Common myeloid progenitor, CD34-positive (primary cell): ENCODE measurements around the gene ATP11A.

Experiments used
- CTCF ChIA-PET: fragments of 350-600 bp; sonication (Branson Sonifier 250); formaldehyde crosslinking; loops from one replicate; lab custom pipeline; 2021; ENCODE audit warnings: antibody characterized with exemption; lab: Charles Lee
- POLR2A ChIA-PET: fragments of 350-600 bp; sonication (Branson Sonifier 250); formaldehyde crosslinking; loops from one replicate; lab custom pipeline; 2021; ENCODE audit warnings: antibody characterized with exemption; lab: Charles Lee
- DNase-seq, 3 donors: peaks; one replicate each; pipeline versions ENCODE4 v3.0.0 to v3.0.0-alpha.2; 2013
- H3K27ac ChIP-seq, 2 experiments: 1 replicate in 1 of 2; 2 replicates in 1 of 2; pipeline ENCODE4 v1.7.0; 2013; ENCODE audit warnings: inconsistent platforms in 2 of 2, low read length in 2 of 2, mild to moderate bottlenecking in 2 of 2, low read depth in 1 of 2, moderate library complexity in 1 of 2; ENCODE audit not compliant: severe bottlenecking in 2 of 2, insufficient read depth in 1 of 2, poor library complexity in 1 of 2
- H3K27me3 ChIP-seq, 5 experiments: replicated peaks in 2 of 5; 1 replicate in 3 of 5; 2 replicates in 2 of 5; pipeline versions ENCODE4 v1.6.1 to v1.7.0; 2013; ENCODE audit warnings: low read length in 4 of 5, mild to moderate bottlenecking in 2 of 5, moderate library complexity in 2 of 5, inconsistent platforms in 1 of 5; ENCODE audit not compliant: insufficient read depth in 5 of 5, control insufficient read depth in 4 of 5
- H3K36me3 ChIP-seq, 4 experiments: 1 replicate in 2 of 4; 2 replicates in 2 of 4; pipeline versions ENCODE4 v1.6.1 to v1.7.0; 2013; ENCODE audit warnings: low read length in 3 of 4, control low read depth in 1 of 4, mild to moderate bottlenecking in 1 of 4; ENCODE audit not compliant: control insufficient read depth in 4 of 4, insufficient read depth in 4 of 4
- H3K4me1 ChIP-seq, 4 experiments: 1 replicate in 3 of 4; 2 replicates in 1 of 4; pipeline versions ENCODE4 v1.6.1 to v1.7.1; 2013; ENCODE audit warnings: low read length in 3 of 4, mild to moderate bottlenecking in 3 of 4, control low read depth in 1 of 4, inconsistent platforms in 1 of 4, moderate library complexity in 1 of 4; ENCODE audit not compliant: control insufficient read depth in 4 of 4, insufficient read depth in 4 of 4; ENCODE audit errors: control extremely low read depth in 1 of 4
- H3K4me3 ChIP-seq, 7 experiments: 1 replicate in 4 of 7; 2 replicates in 3 of 7; pipeline versions ENCODE4 v1.5.1 to v1.7.0; 2013; ENCODE audit warnings: mild to moderate bottlenecking in 7 of 7, low read length in 6 of 7, moderate library complexity in 6 of 7, inconsistent platforms in 2 of 7, low read depth in 2 of 7, control low read depth in 1 of 7; ENCODE audit not compliant: insufficient read depth in 4 of 7, control insufficient read depth in 1 of 7; ENCODE audit errors: extremely low read depth in 1 of 7
- H3K9me3 ChIP-seq, 5 experiments: 1 replicate in 4 of 5; 2 replicates in 1 of 5; pipeline versions ENCODE4 v1.6.1 to v1.7.1; 2013; ENCODE audit warnings: low read length in 4 of 5, mild to moderate bottlenecking in 2 of 5, inconsistent platforms in 1 of 5, low read depth in 1 of 5, moderate library complexity in 1 of 5; ENCODE audit not compliant: control insufficient read depth in 4 of 5, insufficient read depth in 2 of 5; ENCODE audit errors: control extremely low read depth in 1 of 5
- WGBS: methylation state at CpG from one replicate; pipeline ENCODE4 v1.1.5; 2013; ENCODE audit not compliant: insufficient coverage; 5-methylcytosine and 5-hydroxymethylcytosine counted together

ATP11A gene

DNA sequence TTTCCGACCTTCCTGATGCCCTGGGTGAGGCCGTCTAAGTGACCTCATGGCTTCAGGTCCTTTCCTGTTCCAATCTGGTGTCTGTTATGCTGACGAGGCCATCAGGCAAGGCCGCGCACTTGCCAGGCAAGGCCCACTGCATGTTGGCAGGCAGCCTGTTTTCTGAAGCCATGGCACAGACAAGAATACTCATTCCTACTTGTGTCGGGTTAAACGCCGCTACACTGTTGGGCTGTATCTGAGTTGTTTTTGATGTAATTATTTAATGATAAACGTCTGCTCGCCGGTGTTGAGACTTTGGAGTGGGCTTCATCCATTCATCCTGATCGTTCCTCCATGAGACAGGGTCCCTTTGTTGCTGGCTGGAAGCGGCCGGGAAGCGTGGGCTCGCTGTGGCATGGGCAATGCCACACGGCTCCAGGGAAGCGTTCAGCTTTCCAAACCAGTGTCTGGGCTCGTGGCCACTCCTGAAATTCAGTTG is 92.1 kb downstream of the ATP11A start:
- H3K36me3 ChIP-seq = peaks cover 0 to 8% (median 3%) of the 10 kb centered on the region in 4 experiments
- peaks cover 0 to 3% (median 0%) of the 10 kb centered on the region in 5 experiments for H3K27me3 ChIP-seq
- H3K27ac ChIP-seq = no peak overlapping the region
- H3K9me3 ChIP-seq = peaks cover 0 to 2% (median 0%) of the 10 kb centered on the region in 5 experiments
- H3K4me3 ChIP-seq = no peak overlapping the region
- WGBS = 100% methylated on average over 14 of the region's 19 CpGs
- POLR2A ChIA-PET = no interaction called here
- no peak for DNase-seq
- CTCF ChIA-PET = no interaction called here
- H3K4me1 ChIP-seq = peaks cover 0 to 23% (median 14%) of the 10 kb centered on the region in 4 experiments

DNA sequence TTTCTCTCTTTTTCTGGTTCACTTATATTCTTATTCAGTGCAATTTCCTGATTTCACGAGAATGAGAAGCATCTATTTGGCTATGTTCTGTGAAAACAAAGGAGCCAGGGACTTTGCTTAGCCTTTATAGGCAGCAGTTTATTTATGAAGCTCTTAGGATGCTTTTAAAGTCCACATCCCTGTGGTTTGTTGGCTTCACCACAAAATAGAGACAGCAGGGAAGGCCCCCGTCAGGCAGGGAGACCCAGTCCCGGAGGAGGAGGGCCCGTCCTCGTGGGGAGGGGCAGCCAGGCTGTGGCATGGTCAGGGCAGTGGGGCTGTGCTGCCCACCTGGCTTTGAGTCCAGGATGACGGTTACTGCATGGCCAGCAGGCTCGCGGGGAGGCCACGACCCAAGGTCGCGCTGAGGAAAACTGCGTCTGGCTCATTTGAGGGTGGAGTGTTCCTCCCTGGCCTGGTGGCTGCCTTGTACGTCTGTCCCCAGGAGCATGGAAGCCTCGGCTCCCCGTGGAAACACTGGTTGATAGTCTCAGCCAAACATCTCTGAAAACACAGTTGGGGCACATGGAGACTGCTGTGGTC is 92.7 kb downstream of the ATP11A start:
- POLR2A ChIA-PET = no interaction called here
- Histone ChIP-seq H3K27me3 (peaks cover 0 to 3% (median 0%) of the 10 kb centered on the region in 5 experiments), H3K36me3 (peaks cover 0 to 8% (median 3%) of the 10 kb centered on the region in 4 experiments), H3K4me1 (peaks cover 0 to 23% (median 14%) of the 10 kb centered on the region in 4 experiments), H3K27ac (no peak overlapping the region), H3K4me3 (no peak overlapping the region), H3K9me3 (peaks cover 0 to 2% (median 0%) of the 10 kb centered on the region in 5 experiments)
- 91% methylated on average over 15 of the region's 15 CpGs for WGBS
- no peak for DNase-seq
- CTCF ChIA-PET = no interaction called here

GRCh38 chr13:112783135-112783977 is 93.5 kb downstream of the ATP11A start:
- Histone ChIP-seq H3K4me3 (peak overlapping the region in 1 of 7 experiments; percentile 50), H3K36me3 (peaks cover 0 to 8% (median 3%) of the 10 kb centered on the region in 4 experiments), H3K4me1 (peaks cover 0 to 19% (median 14%) of the 10 kb centered on the region in 4 experiments), H3K27ac (no peak overlapping the region), H3K9me3 (peaks cover 0 to 5% (median 0%) of the 10 kb centered on the region in 5 experiments), H3K27me3 (peaks cover 0 to 3% (median 0%) of the 10 kb centered on the region in 5 experiments)
- 39% methylated on average over 27 of the region's 28 CpGs for WGBS
- ChIA-PET POLR2A (no interaction called here), CTCF (interaction anchor here (0.6 to 1.1 kb wide), 4 partner anchors 19 to 217 kb away, joined by 3 to 4 read pairs (median 3); no protein-coding TSS in a partner anchor)
- peak; percentile 17 to 54 (median 49) for DNase-seq

- Histone ChIP-seq H3K27me3 (peaks cover 0 to 3% (median 0%) of the 10 kb centered on the region in 5 experiments), H3K4me3 (peak overlapping the region in 1 of 7 experiments; percentile 50), H3K9me3 (peaks cover 0 to 5% (median 0%) of the 10 kb centered on the region in 5 experiments), H3K4me1 (peaks cover 0 to 19% (median 14%) of the 10 kb centered on the region in 4 experiments), H3K27ac (no peak overlapping the region), H3K36me3 (peaks cover 0 to 8% (median 3%) of the 10 kb centered on the region in 4 experiments)
- peak in 1 of 3 donors; percentile 11 for DNase-seq
- CTCF ChIA-PET = interaction anchor here (0.9 to 1.1 kb wide), 3 partner anchors 20 to 90 kb away, joined by 3 to 4 read pairs (median 3); no protein-coding TSS in a partner anchor
- WGBS = 61% methylated on average over 9 of the region's 9 CpGs
- POLR2A ChIA-PET = no interaction called here
These were observed 94.1 kb downstream of the ATP11A start for GRCh38 chr13:112783978-112784371.

DNA sequence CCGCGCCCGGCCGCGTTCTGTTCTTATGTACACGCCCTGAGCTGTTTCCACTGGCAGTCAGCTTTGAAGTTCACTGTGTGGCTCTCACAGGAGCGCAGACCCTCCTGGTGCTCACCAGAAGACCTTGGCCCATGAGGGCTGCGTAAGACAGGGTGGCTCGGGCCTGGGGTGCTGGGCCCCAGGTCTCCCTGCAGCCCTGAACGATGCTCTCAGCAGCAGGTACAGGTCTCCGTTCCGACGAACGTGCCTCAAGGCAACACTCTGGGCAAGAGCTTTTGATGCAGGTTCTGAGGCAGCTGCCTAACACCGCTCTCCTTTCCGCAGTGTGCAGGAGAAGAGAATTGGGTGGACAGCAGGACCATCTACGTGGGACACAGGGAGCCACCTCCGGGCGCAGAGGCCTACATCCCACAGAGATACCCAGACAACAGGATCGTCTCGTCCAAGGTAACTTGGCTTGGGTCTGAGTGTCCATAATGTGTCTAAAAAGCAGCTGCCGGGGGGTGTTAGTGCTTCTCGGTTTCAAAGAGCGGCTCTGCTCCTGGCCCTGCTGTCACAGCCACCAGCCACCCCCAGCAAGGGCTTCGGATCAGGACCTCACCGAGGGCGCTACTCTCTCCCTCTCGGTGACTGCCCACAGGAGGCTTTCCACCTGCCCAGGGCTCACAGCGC is 95.1 kb downstream of the ATP11A start:
- DNase-seq = no peak
- Histone ChIP-seq H3K27ac (no peak overlapping the region), H3K36me3 (peaks cover 0 to 8% (median 4%) of the 10 kb centered on the region in 4 experiments), H3K4me3 (no peak overlapping the region), H3K4me1 (peaks cover 0 to 19% (median 14%) of the 10 kb centered on the region in 4 experiments), H3K9me3 (peaks cover 0 to 5% (median 0%) of the 10 kb centered on the region in 5 experiments), H3K27me3 (peaks cover 0 to 3% (median 0%) of the 10 kb centered on the region in 5 experiments)
- CTCF ChIA-PET = no interaction called here
- POLR2A ChIA-PET = no interaction called here
- 95% methylated on average over 23 of the region's 29 CpGs for WGBS

- H3K4me1 ChIP-seq = peaks cover 0 to 19% (median 14%) of the 10 kb centered on the region in 4 experiments
- CTCF ChIA-PET = no interaction called here
- H3K27ac ChIP-seq = no peak overlapping the region
- POLR2A ChIA-PET = no interaction called here
- over 99% methylated on average over 16 of the region's 16 CpGs for WGBS
- peaks cover 0 to 3% (median 0%) of the 10 kb centered on the region in 5 experiments for H3K27me3 ChIP-seq
- H3K36me3 ChIP-seq = peaks cover 0 to 8% (median 4%) of the 10 kb centered on the region in 4 experiments
- H3K4me3 ChIP-seq = no peak overlapping the region
- H3K9me3 ChIP-seq = peaks cover 0 to 5% (median 0%) of the 10 kb centered on the region in 5 experiments
- DNase-seq = no peak
These were observed 95.6 kb downstream of the ATP11A start for GRCh38 chr13:112785483-112785856.
